Measurements from ENCODE around the gene KCNAB1. TPM values are rescaled to one million over a fixed set of nuclear protein-coding genes. Genes with fewer than 3 reads are reported as not detected.

Gene KCNAB1
- total RNA-seq, 1 donor from 2014 or later, result not detected

DNA sequence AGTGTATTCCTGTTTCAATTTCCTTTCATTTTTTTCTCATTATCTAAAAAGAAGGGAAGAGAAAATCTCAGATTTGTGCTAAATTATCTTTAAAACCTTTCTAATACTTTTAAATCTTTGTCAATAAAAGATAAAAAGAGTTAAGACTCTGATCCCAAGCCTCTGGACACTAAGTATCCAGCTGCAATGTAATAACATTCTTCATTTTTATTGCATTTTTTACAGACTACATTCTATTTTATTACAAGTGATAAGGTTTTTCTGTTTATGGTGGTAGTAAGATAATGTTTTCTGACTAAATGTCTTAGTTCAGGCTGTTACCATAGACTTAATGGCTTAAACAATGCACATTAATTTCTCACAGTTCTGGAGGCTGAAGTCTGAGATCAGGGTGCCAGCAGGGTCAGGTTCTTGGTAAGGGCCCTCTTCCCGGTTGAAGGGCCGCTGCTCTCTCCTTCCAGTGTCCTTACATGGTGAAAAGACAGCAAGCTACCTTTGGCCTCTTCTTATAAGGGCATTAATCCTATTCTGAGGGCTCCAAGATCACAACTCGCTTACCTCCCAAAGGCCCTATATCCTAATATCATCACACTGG, 19.7 kb downstream of the KCNAB1 start:
- POLR2A ChIA-PET, result no interaction called here

DNA sequence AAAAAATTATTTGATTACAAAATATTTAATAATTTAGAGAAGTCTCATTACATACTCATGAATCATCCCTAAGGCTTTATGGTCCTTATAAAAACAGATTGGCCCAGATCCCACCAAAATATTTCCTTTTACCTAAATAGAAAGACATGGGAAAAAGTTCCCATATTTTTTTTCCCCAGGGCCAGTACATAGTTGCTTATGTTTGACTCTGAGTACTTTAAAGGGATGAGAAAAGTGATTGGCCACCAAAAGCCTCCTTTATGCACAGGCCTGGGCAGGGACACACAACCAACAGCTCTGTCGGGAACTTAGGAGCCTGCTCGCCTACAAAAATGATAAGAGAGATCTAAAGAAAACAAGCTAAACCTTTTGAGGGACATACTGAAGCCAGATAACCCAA, 22.3 kb downstream of the KCNAB1 start:
- TF ChIP-seq, protein P1, sequence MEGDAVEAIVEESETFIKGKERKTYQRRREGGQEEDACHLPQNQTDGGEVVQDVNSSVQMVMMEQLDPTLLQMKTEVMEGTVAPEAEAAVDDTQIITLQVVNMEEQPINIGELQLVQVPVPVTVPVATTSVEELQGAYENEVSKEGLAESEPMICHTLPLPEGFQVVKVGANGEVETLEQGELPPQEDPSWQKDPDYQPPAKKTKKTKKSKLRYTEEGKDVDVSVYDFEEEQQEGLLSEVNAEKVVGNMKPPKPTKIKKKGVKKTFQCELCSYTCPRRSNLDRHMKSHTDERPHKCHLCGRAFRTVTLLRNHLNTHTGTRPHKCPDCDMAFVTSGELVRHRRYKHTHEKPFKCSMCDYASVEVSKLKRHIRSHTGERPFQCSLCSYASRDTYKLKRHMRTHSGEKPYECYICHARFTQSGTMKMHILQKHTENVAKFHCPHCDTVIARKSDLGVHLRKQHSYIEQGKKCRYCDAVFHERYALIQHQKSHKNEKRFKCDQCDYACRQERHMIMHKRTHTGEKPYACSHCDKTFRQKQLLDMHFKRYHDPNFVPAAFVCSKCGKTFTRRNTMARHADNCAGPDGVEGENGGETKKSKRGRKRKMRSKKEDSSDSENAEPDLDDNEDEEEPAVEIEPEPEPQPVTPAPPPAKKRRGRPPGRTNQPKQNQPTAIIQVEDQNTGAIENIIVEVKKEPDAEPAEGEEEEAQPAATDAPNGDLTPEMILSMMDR (IDR thresholded peaks at IDR 0.05), result no peak
- intact Hi-C loops (cut with micrococcal nuclease), result no loop called here
- Mint-ChIP-seq H3K4me3 (no peak overlapping the region), H3K27me3 (peaks cover 18% of the 10 kb centered on the region), H3K27ac (no peak overlapping the region), H3K9me3 (no peaks in the 10 kb centered on the region), H3K36me3 (ENCODE audit: low read depth) (no peaks in the 10 kb centered on the region), H3K4me1 (no peaks in the 10 kb centered on the region)
- ATAC-seq (ENCODE audit: low read depth) (no peak), DNase-seq (no peak)
- ChIA-PET POLR2A (no interaction called here), CTCF (no interaction called here)

More for the DNA sequence above, 19.7 kb downstream of the KCNAB1 start:
- no peaks in the 10 kb centered on the region for H3K4me1 Mint-ChIP-seq
- CTCF ChIA-PET, result interaction anchor here (1.7 kb wide), 1 partner anchor 9 kb away, joined by 3 read pairs; no protein-coding TSS in a partner anchor
- H3K27ac Mint-ChIP-seq, result no peak overlapping the region
- H3K36me3 Mint-ChIP-seq (ENCODE audit: low read depth), result no peaks in the 10 kb centered on the region
- no peak for DNase-seq
- intact Hi-C loops (cut with micrococcal nuclease), result no loop called here
- no peak for ATAC-seq (ENCODE audit: low read depth)
- H3K27me3 Mint-ChIP-seq, result peaks cover 20% of the 10 kb centered on the region
- TF ChIP-seq, protein P1 (IDR thresholded peaks at IDR 0.05), result no peak
- no peak overlapping the region for H3K4me3 Mint-ChIP-seq
- no peaks in the 10 kb centered on the region for H3K9me3 Mint-ChIP-seq

DNA sequence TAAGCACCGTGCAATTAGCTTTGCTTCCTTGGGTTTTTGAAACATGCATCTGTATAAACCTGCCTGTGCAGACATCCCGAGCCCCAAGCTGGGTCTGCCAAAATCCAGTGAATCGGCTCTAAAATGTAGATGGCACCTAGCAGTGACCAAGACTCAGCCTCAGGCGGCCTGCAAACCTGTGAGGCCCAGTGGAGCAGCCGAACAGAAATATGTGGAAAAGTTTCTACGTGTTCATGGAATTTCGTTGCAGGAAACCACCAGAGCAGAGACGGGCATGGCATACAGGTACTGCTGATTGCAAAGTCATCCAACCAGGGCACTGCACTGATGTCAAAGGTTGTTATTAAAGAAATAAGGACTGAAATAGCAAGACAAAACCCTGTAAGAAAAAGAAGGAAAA, 22.8 kb downstream of the KCNAB1 start:
- no peak overlapping the region for H3K4me3 Mint-ChIP-seq
- H3K27me3 Mint-ChIP-seq, result peaks cover 14% of the 10 kb centered on the region
- no peak overlapping the region for H3K27ac Mint-ChIP-seq
- DNase-seq (no peak), ATAC-seq (ENCODE audit: low read depth) (no peak)
- TF ChIP-seq, protein P1 (IDR thresholded peaks at IDR 0.05), result no peak
- no peaks in the 10 kb centered on the region for H3K4me1 Mint-ChIP-seq
- ChIA-PET POLR2A (no interaction called here), CTCF (no interaction called here)
- no peaks in the 10 kb centered on the region for H3K9me3 Mint-ChIP-seq
- intact Hi-C loops (cut with micrococcal nuclease), result no loop called here
- H3K36me3 Mint-ChIP-seq (ENCODE audit: low read depth), result no peaks in the 10 kb centered on the region

DNA sequence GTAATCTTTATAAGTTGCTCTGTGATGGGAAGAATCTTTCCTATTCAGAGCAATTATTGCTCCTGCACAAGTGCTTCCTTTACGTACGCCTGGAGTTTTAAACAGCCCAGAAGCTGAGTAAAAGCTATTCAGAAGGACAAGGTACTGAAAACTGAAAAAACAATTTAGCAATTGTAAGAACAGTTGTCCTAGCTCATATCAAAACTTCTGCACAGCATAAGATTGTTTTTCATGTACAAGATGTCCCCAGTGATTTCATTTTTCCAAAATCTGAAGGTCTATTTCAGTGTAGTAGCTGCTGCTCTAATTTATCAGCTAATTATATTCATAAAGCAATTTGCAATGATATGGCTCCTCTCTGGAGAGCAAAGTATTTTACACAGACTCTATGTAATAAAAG, 23.7 kb downstream of the KCNAB1 start:
- Mint-ChIP-seq H3K36me3 (ENCODE audit: low read depth) (no peaks in the 10 kb centered on the region), H3K9me3 (no peaks in the 10 kb centered on the region), H3K4me1 (peaks cover 2% of the 10 kb centered on the region), H3K27me3 (peaks cover 14% of the 10 kb centered on the region), H3K27ac (no peak overlapping the region), H3K4me3 (no peak overlapping the region)
- intact Hi-C loops (cut with micrococcal nuclease), result no loop called here
- ATAC-seq (ENCODE audit: low read depth), result no peak
- no peak for DNase-seq
- TF ChIP-seq, protein P1 (IDR thresholded peaks at IDR 0.05), result no peak
- POLR2A ChIA-PET, result no interaction called here
- CTCF ChIA-PET, result interaction anchor here (0.9 kb wide), 1 partner anchor 10 kb away, joined by 3 read pairs; no protein-coding TSS in a partner anchor

DNA sequence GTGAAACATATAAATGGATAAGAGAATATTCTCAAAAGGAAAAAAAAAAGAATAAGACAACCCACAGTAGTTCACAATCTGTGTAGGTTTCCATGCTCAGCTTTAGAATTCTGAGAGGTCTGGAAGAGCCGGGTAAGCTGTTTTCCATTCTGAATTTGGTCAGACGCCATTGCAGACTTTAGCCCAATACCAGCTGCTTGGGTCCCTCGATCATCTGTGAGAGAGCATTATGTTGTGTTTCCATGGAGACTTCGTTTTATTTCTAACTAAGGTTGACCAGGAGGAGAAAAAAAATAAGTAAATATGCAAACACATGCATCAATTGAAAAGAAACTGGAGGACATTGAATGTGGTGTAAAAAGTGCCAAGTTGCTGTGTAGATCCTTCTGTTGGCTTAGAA, 25.5 kb downstream of the KCNAB1 start:
- Mint-ChIP-seq H3K27ac (no peak overlapping the region), H3K36me3 (ENCODE audit: low read depth) (no peaks in the 10 kb centered on the region), H3K9me3 (no peaks in the 10 kb centered on the region), H3K4me1 (peaks cover 6% of the 10 kb centered on the region), H3K4me3 (no peak overlapping the region), H3K27me3 (peaks cover 10% of the 10 kb centered on the region)
- ATAC-seq (ENCODE audit: low read depth) (no peak), DNase-seq (no peak)
- POLR2A ChIA-PET, result no interaction called here
- TF ChIP-seq, protein P1 (IDR thresholded peaks at IDR 0.05), result no peak
- CTCF ChIA-PET, result interaction anchor here (1.7 kb wide), 1 partner anchor 364 kb away, joined by 6 read pairs; no protein-coding TSS in a partner anchor
- intact Hi-C loops (cut with micrococcal nuclease), result no loop called here

All from activated B cell treated with CpG ODN at 0.5 μM for 24 hours (primary cell).